Prostate gland (tissue), 2 donors: ENCODE measurements around the gene TATDN2. TPM values are rescaled to one million over a fixed set of nuclear protein-coding genes. Genes with fewer than 3 reads are reported as not detected.

Experiments
- DNase-seq: peaks from one replicate; pipeline ENCODE4 v3.0.0-alpha.2; 2019; ENCODE audit warnings: low spot score
- H3K27ac ChIP-seq, 2 donors: fragments of 200-600 bp; sonication (generic); 2 replicates each; pipeline ENCODE4 v1.5.1; 2017 to 2019
- H3K27me3 ChIP-seq: fragments of 200-600 bp; sonication (generic); replicated peaks from 2 replicates; pipeline ENCODE4 v1.5.1; 2019; ENCODE audit not compliant: insufficient read depth
- H3K36me3 ChIP-seq, 2 donors: fragments of 200-600 bp; sonication (generic); 1 replicate in 1 of 2; 2 replicates in 1 of 2; pipeline versions ENCODE4 v1.5.1 to v1.8.1; 2017 to 2019
- H3K4me1 ChIP-seq: fragments of 200-600 bp; sonication (generic); replicated peaks from 2 replicates; pipeline ENCODE4 v1.5.1; 2019
- H3K4me3 ChIP-seq, 2 donors: fragments of 200-600 bp; sonication (generic); 2 replicates each; pipeline ENCODE4 v1.5.1; 2017 to 2019
- H3K9me3 ChIP-seq: fragments of 200-600 bp; sonication (generic); 2 replicates; pipeline ENCODE4 v1.5.1; 2017
- POLR2A ChIP-seq: fragments of 450-650 bp; IDR thresholded peaks from one replicate; pipeline ENCODE4 v1.6.1; 2016; ENCODE audit warnings: antibody characterized with exemption, mild to moderate bottlenecking
- POLR2AphosphoS5 ChIP-seq: sonication (generic); formaldehyde crosslinking; IDR thresholded peaks from one replicate; pipeline ENCODE4 v1.6.1; 2017; ENCODE audit warnings: antibody characterized with exemption
- WGBS: methylation state at CpG from one replicate; pipeline ENCODE4 v1.1.5; 2018; 5-methylcytosine and 5-hydroxymethylcytosine counted together
- intact Hi-C: fragments of 100-400 bp; cut with DNase I; formaldehyde crosslinking; loops from one replicate; pipeline ENCODE4 v1.14.2; 2022
- total RNA-seq, 2 donors: library from RNA; depleted of rRNA; stranded (reverse); fragments of >200 nt; gene quantifications; one replicate each; pipeline ENCODE4 v1.1.0, GENCODE V29; 2016
- TF ChIP-seq, protein P1 (sequence below), 4 experiments: fragments of 200-600 bp in 2 of 4; fragments of 450-650 bp in 2 of 4; sonication (generic) in 2 of 4; IDR thresholded peaks; 1 replicate in 3 of 4; 2 replicates in 1 of 4; pipeline ENCODE4 v1.5.1; 2016 to 2019; ENCODE audit warnings: antibody characterized with exemption in 4 of 4, mild to moderate bottlenecking in 2 of 4, moderate library complexity in 2 of 4

The TATDN2 gene
- total RNA-seq, 2 donors from 2014 or later: 25.4 to 27.1 TPM

- no peaks in the 10 kb centered on the region for H3K36me3 ChIP-seq
- WGBS: 93% methylated on average over 11 of the region's 11 CpGs
- no peak for TF ChIP-seq POLR2A
- TF ChIP-seq, protein P1, sequence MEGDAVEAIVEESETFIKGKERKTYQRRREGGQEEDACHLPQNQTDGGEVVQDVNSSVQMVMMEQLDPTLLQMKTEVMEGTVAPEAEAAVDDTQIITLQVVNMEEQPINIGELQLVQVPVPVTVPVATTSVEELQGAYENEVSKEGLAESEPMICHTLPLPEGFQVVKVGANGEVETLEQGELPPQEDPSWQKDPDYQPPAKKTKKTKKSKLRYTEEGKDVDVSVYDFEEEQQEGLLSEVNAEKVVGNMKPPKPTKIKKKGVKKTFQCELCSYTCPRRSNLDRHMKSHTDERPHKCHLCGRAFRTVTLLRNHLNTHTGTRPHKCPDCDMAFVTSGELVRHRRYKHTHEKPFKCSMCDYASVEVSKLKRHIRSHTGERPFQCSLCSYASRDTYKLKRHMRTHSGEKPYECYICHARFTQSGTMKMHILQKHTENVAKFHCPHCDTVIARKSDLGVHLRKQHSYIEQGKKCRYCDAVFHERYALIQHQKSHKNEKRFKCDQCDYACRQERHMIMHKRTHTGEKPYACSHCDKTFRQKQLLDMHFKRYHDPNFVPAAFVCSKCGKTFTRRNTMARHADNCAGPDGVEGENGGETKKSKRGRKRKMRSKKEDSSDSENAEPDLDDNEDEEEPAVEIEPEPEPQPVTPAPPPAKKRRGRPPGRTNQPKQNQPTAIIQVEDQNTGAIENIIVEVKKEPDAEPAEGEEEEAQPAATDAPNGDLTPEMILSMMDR (IDR thresholded peaks at IDR 0.05): no peak
- TF ChIP-seq POLR2AphosphoS5: no peak
- H3K9me3 ChIP-seq: no peaks in the 10 kb centered on the region
- no peaks in the 10 kb centered on the region for H3K27me3 ChIP-seq
- DNase-seq: no peak
- no peaks in the 10 kb centered on the region for H3K4me1 ChIP-seq
- no peak overlapping the region for H3K27ac ChIP-seq
- no peak overlapping the region for H3K4me3 ChIP-seq
- intact Hi-C loops: no loop called here
Observed at GRCh38 chr3:10288575-10288960, 40.3 kb downstream of the TATDN2 start.

- TF ChIP-seq, protein P1 (IDR thresholded peaks at IDR 0.05): no peak
- no peak for TF ChIP-seq POLR2A
- TF ChIP-seq POLR2AphosphoS5: no peak
Observed at GRCh38 chr3:10289077-10289476, 40.8 kb downstream of the TATDN2 start.

GRCh38 chr3:10289787-10290355 lies 41.6 kb downstream of the TATDN2 start:
- Histone ChIP-seq H3K4me1 (no peaks in the 10 kb centered on the region), H3K9me3 (no peaks in the 10 kb centered on the region), H3K27ac (no peak overlapping the region), H3K36me3 (no peaks in the 10 kb centered on the region), H3K27me3 (no peaks in the 10 kb centered on the region), H3K4me3 (no peak overlapping the region)
- TF ChIP-seq, protein P1 (IDR thresholded peaks at IDR 0.05): no peak
- TF ChIP-seq POLR2AphosphoS5 (no peak), POLR2A (no peak)
- WGBS: 70% methylated on average over 9 of the region's 9 CpGs
- intact Hi-C loops: no loop called here
- no peak for DNase-seq

More at GRCh38 chr3:10289077-10289476, 40.8 kb downstream of the TATDN2 start:
- H3K36me3 ChIP-seq: no peaks in the 10 kb centered on the region
- H3K4me1 ChIP-seq: no peaks in the 10 kb centered on the region
- intact Hi-C loops: no loop called here
- no peaks in the 10 kb centered on the region for H3K9me3 ChIP-seq
- WGBS: 61% methylated on average over 9 of the region's 9 CpGs
- no peak overlapping the region for H3K27ac ChIP-seq
- H3K4me3 ChIP-seq: no peak overlapping the region
- DNase-seq: no peak
- no peaks in the 10 kb centered on the region for H3K27me3 ChIP-seq

- Histone ChIP-seq H3K4me1 (no peaks in the 10 kb centered on the region), H3K36me3 (no peaks in the 10 kb centered on the region), H3K27ac (no peak overlapping the region), H3K4me3 (no peak overlapping the region), H3K9me3 (no peaks in the 10 kb centered on the region), H3K27me3 (no peaks in the 10 kb centered on the region)
- WGBS: 44% methylated on average over 18 of the region's 18 CpGs
- TF ChIP-seq POLR2A: no peak
- TF ChIP-seq POLR2AphosphoS5: no peak
- TF ChIP-seq, protein P1 (IDR thresholded peaks at IDR 0.05): no peak
- intact Hi-C loops: no loop called here
- no peak for DNase-seq
Observed at GRCh38 chr3:10290481-10291176, 42.4 kb downstream of the TATDN2 start.

DNA sequence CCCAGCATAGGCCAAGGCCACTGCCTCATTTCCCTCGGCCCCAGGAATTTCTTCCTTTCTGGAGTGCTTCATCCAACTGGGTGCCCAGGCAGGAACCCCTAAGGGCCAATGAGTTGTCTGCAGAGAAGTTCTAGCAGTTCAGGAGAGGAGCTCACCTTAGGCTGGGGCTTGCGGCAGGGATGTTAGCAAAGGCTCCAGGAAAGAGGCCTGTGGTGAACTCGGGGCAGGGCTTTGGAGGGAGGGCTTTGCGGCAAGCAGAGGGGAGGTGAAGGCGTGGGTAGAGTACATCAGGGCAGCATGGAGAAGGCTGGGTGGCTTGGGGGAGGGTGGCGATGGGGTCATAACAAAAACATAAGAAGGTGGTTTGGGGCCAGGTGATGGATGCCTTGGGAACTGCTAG lies 43.4 kb downstream of the TATDN2 start:
- no peak overlapping the region for H3K27ac ChIP-seq
- intact Hi-C loops: no loop called here
- H3K9me3 ChIP-seq: no peaks in the 10 kb centered on the region
- 85% methylated on average over 6 of the region's 6 CpGs for WGBS
- no peaks in the 10 kb centered on the region for H3K36me3 ChIP-seq
- H3K4me3 ChIP-seq: no peak overlapping the region
- no peaks in the 10 kb centered on the region for H3K27me3 ChIP-seq
- no peak for DNase-seq
- TF ChIP-seq POLR2A (no peak), POLR2AphosphoS5 (no peak)
- TF ChIP-seq, protein P1 (IDR thresholded peaks at IDR 0.05): no peak
- H3K4me1 ChIP-seq: no peaks in the 10 kb centered on the region
